OCI-LY7 (cell line): Measurements from ENCODE around the gene ARL2. TPM values are rescaled to one million over a fixed set of nuclear protein-coding genes. Genes with fewer than 3 reads are reported as not detected.

Experiments used
- BruUV-seq: library from RNA; stranded (reverse); fragments of 400-500 nt; replicated peaks from 2 replicates; lab custom pipeline; 2021; lab: Mats Ljungman, UMichigan
- CTCF ChIA-PET: fragments of 300-600 bp; sonication (Branson Sonifier 250); formaldehyde crosslinking; loops from one replicate; lab custom pipeline; 2022; ENCODE audit warnings: antibody characterized with exemption; ENCODE audit not compliant: unreplicated experiment; lab: Charles Lee
- POLR2A ChIA-PET: fragments of 300-600 bp; sonication (Branson Sonifier 250); formaldehyde crosslinking; loops from one replicate; lab custom pipeline; 2022; ENCODE audit warnings: antibody characterized with exemption; lab: Charles Lee
- DNase-seq: peaks from one replicate; pipeline ENCODE4 v3.0.0-alpha.2; 2015; ENCODE audit warnings: low spot score
- H2AFZ ChIP-seq: fragments of 200-600 bp; sonication (generic), shearing (Covaris generic); 2 replicates; pipeline ENCODE4 v1.6.1; 2014; ENCODE audit warnings: mild to moderate bottlenecking, antibody characterized with exemption, low read length, moderate library complexity
- H3K27ac ChIP-seq: fragments of 200-600 bp; sonication (generic); 2 replicates; pipeline ENCODE4 v1.5.1; 2014; ENCODE audit warnings: mixed run types, low read depth, mild to moderate bottlenecking, moderate library complexity, low read length, inconsistent platforms; ENCODE audit not compliant: poor library complexity, severe bottlenecking
- H3K36me3 ChIP-seq: fragments of 200-600 bp; sonication (generic); 2 replicates; pipeline ENCODE4 v1.6.1; 2014; ENCODE audit warnings: mild to moderate bottlenecking, antibody characterized with exemption, low read length, moderate library complexity, mixed read lengths; ENCODE audit not compliant: insufficient read depth
- H3K4me1 ChIP-seq: fragments of 200-600 bp; sonication (generic); 2 replicates; pipeline ENCODE4 v1.5.1; 2014; ENCODE audit warnings: mild to moderate bottlenecking, low read length; ENCODE audit not compliant: insufficient read depth, poor library complexity, severe bottlenecking
- H3K4me2 ChIP-seq: fragments of 200-600 bp; sonication (generic); 2 replicates; pipeline ENCODE4 v1.6.1; 2014; ENCODE audit warnings: mild to moderate bottlenecking, low read length
- H3K4me3 ChIP-seq: fragments of 200-600 bp; sonication (generic); 2 replicates; pipeline ENCODE4 v1.5.1; 2014; ENCODE audit warnings: mild to moderate bottlenecking, low read depth, low read length; ENCODE audit not compliant: poor library complexity, severe bottlenecking
- H3K79me2 ChIP-seq: fragments of 200-600 bp; sonication (generic); 2 replicates; pipeline ENCODE4 v1.6.1; 2016; ENCODE audit warnings: low read depth, mild to moderate bottlenecking, low read length, moderate library complexity, mixed read lengths; ENCODE audit not compliant: insufficient read depth
- H3K9me2 ChIP-seq: fragments of 200-600 bp; sonication (generic); 2 replicates; pipeline ENCODE4 v1.6.1; 2016; ENCODE audit warnings: mild to moderate bottlenecking, low read length, mixed read lengths; ENCODE audit not compliant: insufficient read depth
- H3K9me3 ChIP-seq: fragments of 200-600 bp; sonication (generic); 2 replicates; pipeline ENCODE4 v1.6.1; 2014; ENCODE audit warnings: mild to moderate bottlenecking, mixed run types, low read length, mixed read lengths
- H4K20me1 ChIP-seq: fragments of 200-600 bp; sonication (generic); 2 replicates; pipeline ENCODE4 v1.6.1; 2014; ENCODE audit warnings: mild to moderate bottlenecking, antibody characterized with exemption, low read length, moderate library complexity, mixed read lengths; ENCODE audit not compliant: insufficient read depth
- CTCF ChIP-seq: fragments of 200-600 bp; sonication (generic); conservative IDR thresholded peaks from 2 replicates; pipeline ENCODE4 v1.5.1; 2014; ENCODE audit warnings: mild to moderate bottlenecking, antibody characterized with exemption, low read length, moderate library complexity, mixed read lengths
- EZH2phosphoT487 ChIP-seq: fragments of 200-600 bp; sonication (generic); IDR thresholded peaks from 2 replicates; pipeline ENCODE4 v1.6.1; 2018; ENCODE audit warnings: low read depth, borderline replicate concordance, mild to moderate bottlenecking, mixed run types, antibody characterized with exemption, low read length, moderate library complexity, mixed read lengths
- intact Hi-C: fragments of 100-400 bp; cut with micrococcal nuclease; formaldehyde crosslinking; loops from one replicate; pipeline ENCODE4 v1.10.0; 2022; ENCODE audit not compliant: unreplicated experiment
- total RNA-seq, 2 experiments: library from RNA; depleted of rRNA in 1 of 2; stranded (reverse); fragments of >200 nt in 1 of 2; shearing (Covaris generic) in 1 of 2; gene quantifications; 2 replicates each; pipeline ENCODE4 v1.2.3, GENCODE V29; 2014 to 2022

Gene ARL2
- total RNA-seq, 2 experiments from 2014 or later, result 95.9 to 130 TPM

- Histone ChIP-seq H3K4me2 (no peak overlapping the region), H3K36me3 (peaks cover 13% of the 10 kb centered on the region), H3K9me2 (no peaks in the 10 kb centered on the region), H3K27ac (no peak overlapping the region), H3K79me2 (peaks cover 8% of the 10 kb centered on the region; the same call in 1 of the 2 replicates), H3K4me3 (no peak overlapping the region), H3K4me1 (peaks cover 21% of the 10 kb centered on the region), H4K20me1 (no peaks in the 10 kb centered on the region), H2AFZ (no peak overlapping the region), H3K9me3 (no peaks in the 10 kb centered on the region)
- POLR2A ChIA-PET, result interaction anchor here (0.7 kb wide), 1 partner anchor 19 kb away, joined by 3 read pairs; no protein-coding TSS in a partner anchor
- CTCF ChIA-PET, result no interaction called here
- no peak for DNase-seq
- no TSS peak for BruUV-seq
- TF ChIP-seq CTCF (0 out of 2 replicates have a peak, but pooled peaks have one; percentile 33), EZH2phosphoT487 (no peak)
- intact Hi-C loops, result no loop called here
These were observed 18.3 kb downstream of the ARL2 start for GRCh38 chr11:65032216-65032615.

GRCh38 chr11:65034423-65034822, 20.5 kb downstream of the ARL2 start:
- Histone ChIP-seq H3K4me2 (no peak overlapping the region), H3K4me1 (peaks cover 24% of the 10 kb centered on the region), H3K9me3 (no peaks in the 10 kb centered on the region), H3K9me2 (no peaks in the 10 kb centered on the region), H3K79me2 (no peaks in the 10 kb centered on the region; the same call in 1 of the 2 replicates), H3K4me3 (no peak overlapping the region), H2AFZ (no peak overlapping the region), H4K20me1 (no peaks in the 10 kb centered on the region), H3K36me3 (peaks cover 13% of the 10 kb centered on the region), H3K27ac (no peak overlapping the region)
- intact Hi-C loops, result no loop called here
- CTCF ChIA-PET, result no interaction called here
- no peak for DNase-seq
- POLR2A ChIA-PET, result no interaction called here
- no TSS peak for BruUV-seq
- TF ChIP-seq EZH2phosphoT487 (no peak), CTCF (no peak)

GRCh38 chr11:65035579-65035978, 21.6 kb downstream of the ARL2 start:
- Histone ChIP-seq H3K27ac (no peak overlapping the region), H2AFZ (no peak overlapping the region), H3K9me2 (no peaks in the 10 kb centered on the region), H3K4me3 (no peak overlapping the region), H3K4me2 (no peak overlapping the region), H3K79me2 (no peaks in the 10 kb centered on the region), H4K20me1 (no peaks in the 10 kb centered on the region), H3K9me3 (no peaks in the 10 kb centered on the region), H3K36me3 (peaks cover 21% of the 10 kb centered on the region), H3K4me1 (peaks cover 36% of the 10 kb centered on the region)
- TF ChIP-seq EZH2phosphoT487 (no peak), CTCF (no peak)
- POLR2A ChIA-PET, result interaction anchor here (1.0 kb wide), 1 partner anchor 48 kb away, joined by 3 read pairs; the partner anchor contains the start of genes CDCA5 and ZFPL1
- CTCF ChIA-PET, result no interaction called here
- BruUV-seq, result no TSS peak
- intact Hi-C loops, result no loop called here
- DNase-seq, result no peak
